Astrocyte (in vitro differentiated cells and primary cell): ENCODE measurements around the gene CLNS1A.

Experiments used
- EZH2 ChIP-seq: IDR thresholded peaks from 2 replicates; pipeline ENCODE4 v1.6.1; 2012; ENCODE audit warnings: mild to moderate bottlenecking, low read length, inconsistent platforms; ENCODE audit not compliant: insufficient read depth
- TF ChIP-seq, protein P1 (sequence below): IDR thresholded peaks from 2 replicates; pipeline ENCODE4 v1.5.1; 2011; ENCODE audit warnings: low read depth, mild to moderate bottlenecking, inconsistent platforms, low read length, moderate library complexity; ENCODE audit not compliant: insufficient read depth

DNA sequence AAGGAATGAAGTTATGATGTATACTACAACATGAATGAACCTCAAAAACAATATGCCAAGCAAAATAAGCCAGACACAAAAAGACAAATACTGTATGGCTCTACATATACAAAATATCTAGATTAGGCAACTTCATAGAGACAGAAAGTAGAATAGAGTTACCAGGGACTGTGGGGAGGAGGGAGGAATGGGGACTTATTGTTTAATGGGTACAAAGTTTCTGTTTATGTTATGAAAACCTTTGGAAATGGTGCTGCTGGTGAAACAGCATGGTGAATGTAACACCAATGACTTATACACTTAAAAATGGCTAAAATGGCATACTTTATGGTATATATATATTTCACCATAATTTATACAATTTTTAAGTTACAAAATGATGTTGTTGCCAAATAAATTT, 43.7 kb downstream of the CLNS1A start:
- TF ChIP-seq EZH2: no peak
- TF ChIP-seq, protein P1, sequence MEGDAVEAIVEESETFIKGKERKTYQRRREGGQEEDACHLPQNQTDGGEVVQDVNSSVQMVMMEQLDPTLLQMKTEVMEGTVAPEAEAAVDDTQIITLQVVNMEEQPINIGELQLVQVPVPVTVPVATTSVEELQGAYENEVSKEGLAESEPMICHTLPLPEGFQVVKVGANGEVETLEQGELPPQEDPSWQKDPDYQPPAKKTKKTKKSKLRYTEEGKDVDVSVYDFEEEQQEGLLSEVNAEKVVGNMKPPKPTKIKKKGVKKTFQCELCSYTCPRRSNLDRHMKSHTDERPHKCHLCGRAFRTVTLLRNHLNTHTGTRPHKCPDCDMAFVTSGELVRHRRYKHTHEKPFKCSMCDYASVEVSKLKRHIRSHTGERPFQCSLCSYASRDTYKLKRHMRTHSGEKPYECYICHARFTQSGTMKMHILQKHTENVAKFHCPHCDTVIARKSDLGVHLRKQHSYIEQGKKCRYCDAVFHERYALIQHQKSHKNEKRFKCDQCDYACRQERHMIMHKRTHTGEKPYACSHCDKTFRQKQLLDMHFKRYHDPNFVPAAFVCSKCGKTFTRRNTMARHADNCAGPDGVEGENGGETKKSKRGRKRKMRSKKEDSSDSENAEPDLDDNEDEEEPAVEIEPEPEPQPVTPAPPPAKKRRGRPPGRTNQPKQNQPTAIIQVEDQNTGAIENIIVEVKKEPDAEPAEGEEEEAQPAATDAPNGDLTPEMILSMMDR: no peak
